C4-2B (cell line): ENCODE results near the gene SLC2A9.

Experiments used
- CTCF ChIP-seq: fragments of 450-650 bp; conservative IDR thresholded peaks from 2 replicates; pipeline ENCODE4 v1.5.1; 2017; ENCODE audit warnings: mild to moderate bottlenecking
- ZFX ChIP-seq: fragments of 450-650 bp; IDR thresholded peaks from 2 replicates; pipeline ENCODE4 v1.6.1; 2017

GRCh38 chr4:9916346-9916745 lies 105.0 kb downstream of the SLC2A9 start:
- TF ChIP-seq CTCF (no peak), ZFX (no peak)
